Inflammatory macrophage treated with lipopolysaccharide for 4 hours (primary cell): ENCODE data around the gene MAPKBP1.
A peak's percentile ranks its signal among the peaks of the same experiment; 100 is the strongest.

Source experiments
- DNase-seq: peaks from one replicate; pipeline ENCODE4 v3.0.0-alpha.2; 2020

MAPKBP1 gene

DNA sequence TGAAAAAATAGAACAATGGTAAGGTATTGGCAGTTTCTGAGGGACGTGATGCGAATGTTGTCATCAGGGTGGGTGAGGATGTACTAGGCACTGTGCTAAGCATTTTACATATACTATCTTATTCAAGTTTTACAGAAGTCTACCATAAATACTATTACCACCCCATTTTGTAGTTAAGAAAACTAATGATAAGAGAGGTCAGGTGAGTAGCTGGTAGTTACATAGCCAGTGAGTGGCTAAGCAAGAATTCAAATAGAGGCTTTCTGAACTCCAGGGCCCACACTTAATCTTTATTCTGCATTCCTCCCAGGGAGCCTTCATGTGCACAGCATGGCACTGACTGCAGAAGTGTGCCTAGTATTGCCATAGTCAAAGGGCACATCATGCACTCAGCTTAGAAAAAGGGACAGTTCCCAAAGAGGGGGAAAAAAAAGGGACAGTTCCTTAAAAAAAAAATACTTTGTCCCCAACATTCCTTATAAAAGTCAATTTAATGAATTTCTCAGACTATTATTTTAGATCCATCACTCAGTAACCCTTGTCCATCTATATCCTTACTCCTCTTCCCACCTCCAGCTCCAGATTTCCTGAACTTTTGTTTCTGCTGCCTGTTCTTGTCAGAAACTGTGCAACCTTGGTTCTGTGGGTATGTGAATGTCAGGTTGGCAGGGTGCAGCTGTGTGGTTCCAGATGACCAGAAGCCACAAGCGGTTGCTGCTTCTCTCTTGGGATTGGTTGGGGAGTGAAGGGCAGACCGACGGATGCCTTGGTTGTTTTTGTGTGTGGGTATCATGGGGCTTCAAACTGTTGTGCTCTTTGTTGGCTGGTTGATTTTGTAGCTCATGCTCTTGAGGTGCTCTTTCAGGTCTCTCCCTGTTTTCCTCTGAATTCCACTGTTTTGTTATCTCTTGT, 8.3 kb downstream of the MAPKBP1 start:
- no peak for DNase-seq

DNA sequence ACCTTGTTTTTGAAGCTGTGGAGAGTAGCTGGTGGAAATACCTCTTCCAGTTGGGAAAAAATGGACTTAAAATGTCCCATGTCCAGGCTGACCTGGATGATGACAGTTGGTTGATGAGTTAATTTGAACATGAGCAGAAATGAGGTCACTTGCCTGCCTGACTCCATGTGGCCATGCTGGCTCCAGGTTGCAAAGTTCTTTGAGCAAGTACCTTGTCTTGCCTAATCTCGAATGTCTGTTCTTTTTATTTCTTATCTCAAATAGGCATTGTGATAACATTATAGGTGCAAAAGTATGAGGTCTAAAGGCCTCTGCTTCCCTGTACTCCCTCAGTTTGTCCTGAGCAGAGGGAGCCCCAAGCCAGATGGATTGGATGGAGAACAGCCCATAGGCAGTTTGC, 9.0 kb downstream of the MAPKBP1 start:
- no peak for DNase-seq

DNA sequence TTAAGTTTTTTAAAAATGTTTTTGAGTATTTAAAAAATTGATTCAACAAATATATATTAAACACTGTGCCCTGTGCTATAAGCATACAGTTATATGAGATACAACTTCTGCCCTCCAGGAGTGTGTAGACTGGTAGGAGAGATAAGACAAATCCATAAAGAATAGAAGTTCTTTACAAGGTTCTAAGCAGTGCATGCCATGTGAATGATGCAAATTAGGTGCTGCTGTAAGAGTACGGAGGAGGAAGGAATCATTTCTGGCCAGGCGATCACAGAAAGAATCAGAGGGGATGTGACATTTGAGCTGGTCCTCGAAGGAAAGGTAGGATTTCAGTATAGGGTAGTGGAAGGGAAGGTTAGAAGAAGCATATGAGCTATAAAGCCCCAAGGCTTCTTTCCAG, 14.0 kb downstream of the MAPKBP1 start:
- no peak for DNase-seq

DNA sequence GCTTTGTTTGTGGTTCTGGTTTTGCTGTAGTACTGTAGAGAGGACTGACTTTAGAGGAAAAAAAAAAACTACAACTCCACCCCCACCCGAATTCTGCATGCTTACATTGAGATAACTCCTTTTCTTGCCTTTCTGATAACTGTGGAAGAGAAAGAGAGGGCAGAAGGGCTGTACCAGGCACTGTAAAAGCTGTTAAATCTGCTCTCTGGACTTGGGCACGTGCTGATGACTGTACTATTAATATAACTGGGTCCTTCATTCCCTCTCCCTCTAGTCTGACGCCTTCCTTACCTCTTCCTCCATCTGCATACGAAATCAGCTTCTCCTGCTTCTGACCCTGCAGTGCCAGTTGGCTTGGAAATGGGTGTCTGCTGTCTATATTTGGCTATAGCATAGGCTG, 15.0 kb downstream of the MAPKBP1 start:
- no peak for DNase-seq

DNA sequence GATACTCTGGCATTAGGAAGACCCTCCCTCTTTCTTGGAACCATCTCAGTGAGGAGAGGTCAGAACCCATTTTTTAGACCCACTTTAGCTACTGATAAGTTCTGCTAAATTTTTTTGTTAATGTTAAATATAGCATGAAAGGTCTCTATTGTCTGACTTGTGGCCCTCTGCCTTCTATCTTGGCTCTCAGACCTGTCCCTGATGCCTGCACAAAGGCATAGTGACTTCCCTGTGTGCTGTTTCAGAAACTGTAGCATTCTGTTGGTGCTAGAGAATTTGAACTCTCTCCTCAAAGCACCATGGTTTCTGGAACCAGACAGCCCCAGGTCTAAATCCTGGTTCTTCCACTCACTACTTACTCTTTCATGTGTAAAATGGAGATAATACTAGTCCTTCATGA, 15.4 kb downstream of the MAPKBP1 start:
- DNase-seq, result no peak

DNA sequence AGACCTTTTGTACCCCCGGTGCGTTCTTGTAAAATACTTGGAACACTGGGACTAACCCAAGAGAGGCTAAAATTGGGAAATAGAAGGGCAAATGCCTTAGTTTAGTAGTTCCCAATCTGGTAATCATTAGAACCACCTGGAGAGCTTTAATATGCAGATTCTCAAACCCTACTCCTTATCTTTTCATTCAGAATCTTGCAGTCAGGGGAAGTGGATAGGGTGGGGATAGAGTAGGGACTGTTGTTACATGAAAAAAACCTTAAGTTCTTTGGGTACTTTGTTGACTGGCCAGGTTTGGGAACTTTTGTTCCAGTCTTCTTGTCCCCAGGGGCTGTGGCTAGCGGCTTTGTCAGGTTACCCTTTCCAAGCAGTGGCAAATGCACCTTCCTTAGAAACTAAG, 15.9 kb downstream of the MAPKBP1 start:
- no peak for DNase-seq

DNA sequence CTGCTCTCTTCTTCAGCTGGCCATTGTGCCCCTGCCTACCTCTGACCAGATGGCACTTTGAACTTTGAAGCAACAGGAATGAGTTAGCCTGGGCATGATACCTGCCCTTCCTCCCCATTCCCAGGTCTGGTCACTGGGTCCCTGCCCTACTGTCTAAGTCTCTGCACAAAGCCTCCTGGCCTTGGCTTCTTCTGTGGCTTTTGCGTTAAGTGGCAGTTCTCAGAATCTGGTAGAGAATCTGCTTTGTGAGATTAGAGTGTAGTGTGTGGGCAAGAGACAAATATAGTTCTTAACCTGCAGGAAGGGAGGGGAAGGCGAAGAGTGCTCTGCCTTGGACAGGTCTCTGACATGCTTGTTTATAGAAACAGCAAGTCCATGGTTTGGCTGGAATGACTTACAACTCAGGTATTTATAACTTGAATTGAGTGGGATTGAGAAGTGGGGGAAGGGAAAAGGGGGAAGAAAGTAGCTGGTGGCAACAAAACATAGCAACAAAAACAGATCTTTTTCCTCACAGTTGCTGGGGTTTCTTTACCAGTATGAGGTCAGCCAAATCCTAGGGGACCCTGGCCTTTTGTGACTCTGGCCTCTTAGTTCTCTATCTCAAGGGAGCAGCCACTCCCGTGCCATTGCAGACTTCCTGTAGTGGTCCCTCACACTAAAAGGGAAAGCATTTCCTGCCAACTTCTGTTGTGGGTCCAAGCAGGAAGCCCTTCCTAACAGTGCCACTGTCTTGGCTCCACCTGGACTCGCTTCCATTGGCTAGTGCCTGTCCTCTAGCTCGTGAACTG, 16.7 kb downstream of the MAPKBP1 start:
- no peak for DNase-seq

DNA sequence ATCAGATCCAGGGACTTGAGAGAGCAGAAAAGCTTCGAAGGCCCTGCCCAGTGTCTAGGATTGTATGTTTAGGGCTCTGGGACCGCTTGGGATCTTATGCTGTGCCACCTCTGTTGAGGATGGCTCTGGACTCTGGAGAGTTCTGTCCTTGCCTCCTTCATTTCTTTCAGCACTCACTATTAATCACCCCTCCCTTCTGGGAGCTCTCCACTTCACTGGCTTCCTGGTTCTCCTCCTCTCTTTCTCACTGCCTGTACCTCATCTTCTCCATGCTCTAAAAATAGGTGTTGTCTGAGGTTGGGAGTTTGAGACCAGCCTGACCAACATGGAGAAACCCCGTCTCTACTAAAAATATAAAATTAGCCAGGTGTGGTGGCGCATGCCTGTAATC, 17.3 kb downstream of the MAPKBP1 start:
- no peak for DNase-seq

DNA sequence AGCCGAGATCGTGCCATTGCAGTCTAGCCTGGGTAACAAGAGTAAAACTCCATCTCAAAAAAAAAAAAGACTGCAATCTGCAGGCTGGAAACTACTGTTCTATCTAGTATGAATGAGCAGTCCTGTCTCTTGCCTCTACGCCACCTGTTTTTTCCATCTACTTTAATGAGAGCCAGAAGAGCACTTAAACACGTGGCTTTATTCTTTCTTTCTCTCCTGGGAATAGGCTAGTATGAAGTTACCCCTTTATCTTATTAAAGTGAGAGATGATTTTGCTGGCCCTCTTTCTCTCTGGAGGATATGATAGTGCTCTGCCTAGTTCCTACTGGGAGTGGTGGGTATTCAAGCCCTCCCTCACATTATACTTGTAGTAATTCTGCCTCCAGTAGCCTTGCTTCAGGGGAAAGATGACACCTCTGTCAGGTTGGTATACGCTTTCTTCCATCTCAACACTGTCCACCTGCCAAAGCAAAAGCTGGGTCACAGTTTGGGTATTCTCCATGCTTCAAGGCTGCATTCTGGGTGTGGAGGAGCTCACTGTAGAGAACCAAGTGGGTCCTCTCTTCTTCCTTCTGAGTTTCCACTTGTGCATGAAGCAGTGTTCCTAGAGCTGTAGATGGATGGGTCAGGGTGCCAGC, 17.8 kb downstream of the MAPKBP1 start:
- DNase-seq, result no peak

DNA sequence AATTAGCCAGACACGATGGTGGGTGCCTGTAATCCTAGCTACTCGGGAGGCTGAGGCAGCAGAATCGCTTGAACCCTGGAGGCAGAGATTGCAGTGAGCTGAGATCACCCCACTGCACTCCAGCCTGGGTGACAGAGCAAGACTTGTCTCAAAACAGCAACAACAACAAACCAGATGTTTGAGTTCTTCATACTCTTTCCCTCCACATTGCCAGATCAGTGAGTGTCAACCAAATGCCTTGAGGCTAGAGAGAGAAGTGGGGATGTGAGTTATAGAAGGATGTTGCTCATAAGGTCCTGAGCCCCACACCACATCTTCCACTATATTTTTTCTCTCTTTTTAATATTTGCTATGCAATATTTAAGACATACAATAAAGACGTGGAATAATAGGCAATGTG, 19.8 kb downstream of the MAPKBP1 start:
- DNase-seq, result no peak

DNA sequence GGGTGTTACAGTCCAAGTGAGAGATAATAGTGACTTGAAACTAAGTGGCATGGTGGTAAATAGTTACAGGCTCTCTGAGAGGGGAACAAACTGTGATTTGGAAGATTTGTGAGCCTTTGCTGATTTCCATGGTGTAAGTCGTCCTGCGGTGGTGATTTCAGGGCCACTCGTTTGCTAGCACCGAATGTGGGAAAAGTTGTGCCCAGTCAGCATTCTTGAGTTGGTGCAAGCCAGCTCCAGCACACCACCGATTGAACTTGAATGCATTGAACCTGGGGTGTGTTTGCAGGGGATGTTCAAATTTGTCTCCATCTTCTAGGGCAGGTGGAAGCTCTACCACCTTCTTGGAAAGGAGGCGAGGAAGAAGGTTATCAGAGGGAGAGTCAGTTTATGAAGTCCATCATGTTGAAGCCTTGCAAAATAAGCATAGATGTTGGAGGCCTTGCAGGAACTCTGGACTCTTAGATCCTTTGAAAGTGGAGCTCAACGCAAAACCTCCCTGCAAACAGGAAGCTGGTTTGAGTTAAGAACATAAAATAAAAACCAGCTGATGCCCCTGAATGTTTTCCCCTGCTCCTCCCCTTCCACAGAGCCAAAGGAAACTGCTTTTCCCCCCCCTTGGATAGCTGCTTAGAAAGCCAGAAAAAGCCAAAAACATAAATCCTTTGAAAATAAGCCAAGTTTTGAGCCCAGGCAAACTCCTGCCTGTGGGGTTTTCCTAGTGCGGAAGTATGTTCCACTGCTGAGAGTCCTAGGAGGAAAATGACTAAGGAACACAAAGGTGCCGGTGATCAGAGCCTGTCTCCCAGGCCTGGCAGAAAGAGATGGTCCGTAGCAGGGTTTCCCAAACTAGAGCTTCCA, 21.9 kb downstream of the MAPKBP1 start:
- DNase-seq, result no peak

DNA sequence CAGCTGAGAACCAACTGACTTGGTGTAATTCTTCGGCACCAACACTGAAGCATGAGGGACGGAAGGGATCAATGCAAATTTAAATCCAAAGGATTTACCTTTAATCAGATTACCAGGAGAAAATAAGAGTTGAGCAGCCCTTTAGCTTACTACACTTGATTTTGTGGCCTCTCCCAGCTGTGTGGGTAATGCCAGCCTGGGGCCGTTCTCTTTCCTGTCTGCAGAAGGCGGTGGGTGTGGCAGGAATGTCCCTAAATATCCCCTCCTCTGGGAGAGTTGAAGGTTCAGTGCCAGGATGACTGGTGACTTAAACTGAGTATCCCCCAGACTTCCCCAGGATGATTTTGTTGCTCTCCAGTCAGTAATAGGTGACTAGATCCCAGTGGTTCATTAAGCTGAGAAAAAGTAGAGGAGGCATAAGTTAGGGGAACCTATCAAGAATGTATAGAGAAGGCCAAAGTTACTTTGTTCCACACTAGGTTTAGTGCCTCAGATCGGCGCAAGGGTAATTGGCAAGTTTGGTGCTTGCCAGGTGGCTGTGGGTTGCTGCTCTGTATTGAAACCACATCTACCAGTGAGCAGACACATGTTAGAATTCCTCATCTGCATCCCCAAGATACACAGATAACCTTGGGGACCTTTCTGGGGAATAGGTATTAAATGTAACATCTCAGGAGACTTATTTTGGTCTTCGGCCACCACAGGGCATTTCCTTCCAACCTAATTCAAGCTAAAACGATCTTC, 23.1 kb downstream of the MAPKBP1 start:
- peak; percentile 60 for DNase-seq

DNA sequence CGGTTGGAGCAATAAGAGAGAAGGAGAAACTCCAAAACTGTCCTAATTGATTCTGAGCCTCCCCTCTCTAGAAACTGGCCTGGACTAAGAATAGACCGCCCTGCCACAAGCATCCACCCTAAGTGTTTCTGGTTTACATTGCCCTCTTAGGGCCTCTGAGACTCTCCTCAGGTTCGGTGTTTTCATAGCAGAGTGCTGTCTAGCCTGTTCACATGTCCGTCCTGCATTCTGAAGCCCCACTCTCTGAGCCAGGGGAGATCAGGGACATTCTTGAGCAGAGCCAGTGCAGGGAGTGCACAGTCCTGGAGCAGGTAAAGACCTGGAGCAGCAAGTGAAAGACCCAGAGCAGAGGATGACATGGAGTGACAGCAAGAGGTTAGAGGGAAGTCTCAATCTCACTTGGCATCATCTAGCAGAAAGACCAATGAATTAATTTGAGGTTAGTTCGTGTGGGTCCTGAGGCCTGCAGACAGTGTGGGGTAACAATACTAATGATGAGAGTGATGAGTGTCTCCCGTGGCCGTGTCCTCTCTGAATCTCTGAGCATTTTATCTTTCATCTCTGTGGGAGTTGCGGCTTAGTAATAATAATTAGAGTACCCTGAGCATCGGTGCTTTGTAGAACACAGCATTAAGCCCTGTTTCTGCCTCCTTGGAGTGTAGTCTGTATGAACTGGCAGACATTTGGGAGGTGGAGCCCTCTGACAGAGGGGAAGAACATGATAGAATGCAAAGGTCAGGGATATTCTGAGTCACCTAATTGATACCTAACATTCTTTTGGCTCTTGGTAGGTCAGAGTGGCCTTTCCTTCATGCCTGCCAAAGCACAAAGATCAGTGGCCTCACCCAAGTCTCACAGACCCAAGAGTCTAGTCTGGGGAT, 24.6 kb downstream of the MAPKBP1 start:
- no peak for DNase-seq

DNA sequence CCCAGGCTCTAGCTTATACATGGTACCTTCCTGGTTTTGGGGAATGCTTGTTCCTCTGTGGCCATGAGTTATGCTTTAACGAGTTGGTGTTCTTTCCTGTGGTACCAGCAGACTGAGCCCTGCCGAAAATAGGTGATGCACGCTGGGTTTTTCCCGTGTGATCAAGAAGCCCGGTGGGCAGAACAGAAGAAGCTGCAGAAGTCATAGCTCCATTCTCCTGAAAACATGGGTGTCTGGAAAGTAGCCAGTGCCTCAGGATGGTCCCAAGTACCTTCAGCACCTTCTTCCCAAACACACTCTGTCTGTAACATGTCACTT, 25.2 kb downstream of the MAPKBP1 start:
- no peak for DNase-seq

DNA sequence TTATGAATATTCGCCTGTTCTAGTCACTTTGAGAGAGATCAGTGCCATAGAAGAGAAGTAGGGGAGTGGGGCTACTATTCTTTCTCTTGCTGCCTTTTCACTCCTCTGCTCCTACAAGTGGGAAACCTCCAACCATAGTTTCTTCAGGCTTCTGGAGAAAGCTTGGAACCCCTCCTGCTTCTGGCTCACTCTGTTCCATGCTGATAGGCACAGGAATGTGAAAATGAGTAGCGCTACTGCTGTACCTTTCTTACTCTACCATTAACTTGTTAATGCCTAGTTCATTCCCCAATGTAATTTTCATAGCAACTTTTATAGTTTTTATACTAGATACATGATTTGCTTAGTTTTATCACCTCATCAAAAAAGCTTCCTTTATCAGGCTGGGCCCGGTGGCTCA, 26.9 kb downstream of the MAPKBP1 start:
- DNase-seq, result no peak

DNA sequence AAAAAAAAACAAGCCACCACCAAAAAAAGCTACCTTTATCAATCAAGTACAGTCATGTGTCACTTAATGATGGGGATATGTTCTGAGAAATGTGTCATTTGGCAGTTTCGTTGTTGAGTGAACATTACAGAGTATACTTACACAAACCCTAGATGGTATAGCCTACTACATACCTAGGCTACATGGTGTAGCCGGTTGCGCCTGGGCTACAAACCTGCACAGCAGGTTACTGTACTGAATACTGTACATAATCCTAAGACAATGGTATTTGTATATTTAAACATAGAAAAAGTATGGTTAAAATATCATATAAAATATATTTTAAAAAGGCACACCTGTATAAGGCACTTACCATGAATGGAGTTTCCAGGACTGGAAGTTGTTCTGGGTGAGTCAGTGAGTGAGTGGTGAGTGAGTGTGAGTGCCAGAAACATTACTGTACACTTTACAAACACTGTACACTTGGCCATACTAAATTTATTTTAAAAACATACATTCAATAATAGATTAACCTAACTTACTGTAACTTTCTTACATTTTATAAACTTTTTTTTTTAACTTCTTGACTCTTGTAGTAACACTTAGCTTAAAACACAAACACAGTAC, 27.7 kb downstream of the MAPKBP1 start:
- no peak for DNase-seq

DNA sequence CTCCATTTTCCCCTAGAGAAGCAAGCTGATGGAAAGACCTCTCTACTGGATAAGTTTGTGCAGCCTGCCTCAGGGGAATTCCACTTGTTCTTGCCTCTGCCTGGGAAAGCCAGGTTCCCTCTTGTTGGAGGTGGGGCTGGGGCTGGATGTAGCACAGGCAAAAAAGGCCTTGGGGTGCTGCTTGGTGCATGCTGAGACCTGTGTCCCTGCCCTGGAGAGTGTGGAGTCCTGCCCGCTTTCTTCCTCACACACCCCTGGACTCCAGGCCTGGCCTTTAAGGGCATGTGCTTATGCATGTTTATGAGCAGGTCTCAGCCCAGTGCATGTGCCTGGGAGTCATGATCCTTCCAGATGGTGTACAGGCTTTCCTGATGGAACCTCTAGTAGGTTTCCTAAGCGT, 30.1 kb downstream of the MAPKBP1 start:
- DNase-seq, result no peak

DNA sequence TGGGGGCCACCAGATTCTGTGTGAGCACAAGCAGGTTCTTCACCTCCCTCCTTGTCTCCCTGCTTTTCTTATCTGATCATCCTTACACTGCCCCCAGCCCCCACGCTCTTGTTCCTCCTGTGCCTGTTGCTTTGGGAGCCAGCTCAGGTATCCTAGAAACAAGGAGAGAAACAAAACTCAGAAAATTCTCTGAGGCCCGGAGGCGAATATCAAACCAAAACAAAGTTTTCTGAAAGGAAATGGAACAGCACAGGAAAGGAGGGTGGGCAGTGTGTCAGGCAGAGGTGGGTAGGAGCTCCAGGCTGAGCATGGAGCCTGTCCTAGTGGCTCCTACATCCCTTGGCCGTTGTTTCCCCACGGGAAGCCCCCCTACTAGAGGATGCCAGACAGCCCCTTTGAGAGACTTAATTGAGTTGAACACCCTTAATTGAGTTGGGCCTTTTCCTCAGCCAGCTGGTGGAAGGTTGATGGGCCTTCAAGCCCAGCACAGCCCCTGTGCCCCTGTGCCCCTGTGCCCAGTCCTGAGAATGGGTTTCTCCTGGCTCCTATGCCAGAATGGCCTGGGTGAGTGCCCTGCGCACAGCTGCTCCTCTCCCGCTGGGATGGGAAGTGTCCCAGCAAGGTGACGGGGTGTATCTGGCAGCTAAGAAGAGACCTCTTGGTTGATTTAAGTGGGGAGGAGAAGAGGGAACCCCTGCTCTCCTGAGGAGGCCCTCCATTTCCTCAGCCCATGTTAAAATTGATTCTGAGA, 30.8 kb downstream of the MAPKBP1 start:
- no peak for DNase-seq

DNA sequence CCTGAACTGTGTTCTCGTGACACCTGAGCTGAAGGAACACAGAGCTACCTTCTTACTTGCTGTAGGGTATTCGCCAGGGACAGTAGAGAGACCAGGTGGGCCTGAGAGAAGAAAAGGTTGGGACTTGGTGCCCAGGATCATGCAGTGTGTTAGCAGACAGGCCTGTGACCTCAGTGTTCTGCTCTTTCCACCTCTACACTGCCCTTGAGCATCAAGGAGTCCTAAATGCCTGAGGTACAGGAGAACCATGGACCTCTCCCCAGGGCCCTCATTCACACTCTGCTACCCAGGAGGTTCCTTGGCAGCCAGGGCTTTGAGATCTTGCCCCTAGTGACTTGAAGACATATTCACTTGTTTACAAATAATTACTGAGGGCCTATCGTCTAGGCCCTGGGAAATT, 31.4 kb downstream of the MAPKBP1 start:
- DNase-seq, result no peak
